CD4-positive, alpha-beta T cell (primary cell): Measurements from ENCODE around the gene CFAP161. TPM values are rescaled to one million over a fixed set of nuclear protein-coding genes. Genes with fewer than 3 reads are reported as not detected.

Experiments used
- ATAC-seq: fragments of 200-7000 bp; cut with Tn5 transposase; one replicate; pipeline ENCODE4 v1.10.0; 2022; ENCODE audit warnings: mild to moderate bottlenecking; ENCODE audit not compliant: poor library complexity
- CTCF ChIA-PET: fragments of 350-600 bp; sonication (Branson Sonifier 250); formaldehyde crosslinking; loops from one replicate; lab custom pipeline; 2021; ENCODE audit warnings: antibody characterized with exemption, inconsistent platforms; lab: Charles Lee
- POLR2A ChIA-PET: fragments of 350-600 bp; sonication (Branson Sonifier 250); formaldehyde crosslinking; loops from one replicate; lab custom pipeline; 2021; ENCODE audit warnings: antibody characterized with exemption, inconsistent platforms; lab: Charles Lee
- DNase-seq, 14 experiments: peaks; one replicate each; pipeline ENCODE4 v3.0.0-alpha.2; 2013 to 2020; ENCODE audit warnings: mixed read lengths in 2 of 14
- H3K27ac ChIP-seq, 2 donors: one replicate each; pipeline versions ENCODE4 v1.5.1 to v1.7.0; 2013; ENCODE audit warnings: low read length in 2 of 2, low read depth in 1 of 2, mild to moderate bottlenecking in 1 of 2
- H3K27me3 ChIP-seq, 2 experiments: 1 replicate in 1 of 2; 2 replicates in 1 of 2; pipeline versions ENCODE4 v1.6.1 to v1.7.0; 2013; ENCODE audit warnings: low read length in 2 of 2, control low read depth in 1 of 2, mild to moderate bottlenecking in 1 of 2, moderate library complexity in 1 of 2; ENCODE audit not compliant: insufficient read depth in 2 of 2, control insufficient read depth in 1 of 2
- H3K36me3 ChIP-seq: one replicate; pipeline ENCODE4 v1.6.1; 2013; ENCODE audit warnings: low read length, control low read depth; ENCODE audit not compliant: insufficient read depth
- H3K4me1 ChIP-seq: one replicate; pipeline ENCODE4 v1.6.1; 2013; ENCODE audit warnings: low read length, control low read depth; ENCODE audit not compliant: insufficient read depth
- H3K4me3 ChIP-seq: one replicate; pipeline ENCODE4 v1.5.1; 2013; ENCODE audit warnings: mild to moderate bottlenecking, low read length, moderate library complexity
- H3K9me3 ChIP-seq, 2 experiments: 1 replicate in 1 of 2; 2 replicates in 1 of 2; pipeline versions ENCODE4 v1.6.1 to v1.7.0; 2013; ENCODE audit warnings: low read length in 2 of 2, mild to moderate bottlenecking in 2 of 2, control low read depth in 1 of 2, moderate library complexity in 1 of 2; ENCODE audit not compliant: control insufficient read depth in 1 of 2, insufficient read depth in 1 of 2
- H3K27ac Mint-ChIP-seq: one replicate; pipeline ENCODE4 v1.8.0; 2020; ENCODE audit warnings: mixed read lengths
- H3K27me3 Mint-ChIP-seq: one replicate; pipeline ENCODE4 v1.8.0; 2021; ENCODE audit warnings: mixed read lengths
- H3K36me3 Mint-ChIP-seq: one replicate; pipeline ENCODE4 v1.8.0; 2021; ENCODE audit warnings: low read depth, mixed read lengths
- H3K4me1 Mint-ChIP-seq: one replicate; pipeline ENCODE4 v1.8.0; 2021; ENCODE audit warnings: low read depth, mixed read lengths
- H3K4me3 Mint-ChIP-seq: one replicate; pipeline ENCODE4 v1.8.0; 2020; ENCODE audit warnings: mild to moderate bottlenecking, mixed read lengths
- H3K9me3 Mint-ChIP-seq: one replicate; pipeline ENCODE4 v1.8.0; 2020; ENCODE audit warnings: mixed read lengths
- intact Hi-C, 2 experiments: fragments of 100-400 bp; cut with DNase I in 1 of 2; cut with micrococcal nuclease in 1 of 2; formaldehyde crosslinking; loops; one replicate each; pipeline versions ENCODE4 v1.15.1 to v1.9.0; 2023 to 2025; cut with DNase I, micrococcal nuclease
- total RNA-seq, 174 experiments: library from RNA in 2 of 174; stranded (reverse) in 2 of 174; gene quantifications; one replicate each; pipeline ENCODE4 v1.2.3 and lab custom pipeline; 2021 to 2026
- TF ChIP-seq, protein P1 (sequence below): fragments of 200-600 bp; IDR thresholded peaks from one replicate; pipeline ENCODE4 v1.8.0; 2022; ENCODE audit warnings: antibody characterized with exemption, mild to moderate bottlenecking

CFAP161 gene
- total RNA-seq, 2 experiments from 2014 or later = not detected

DNA sequence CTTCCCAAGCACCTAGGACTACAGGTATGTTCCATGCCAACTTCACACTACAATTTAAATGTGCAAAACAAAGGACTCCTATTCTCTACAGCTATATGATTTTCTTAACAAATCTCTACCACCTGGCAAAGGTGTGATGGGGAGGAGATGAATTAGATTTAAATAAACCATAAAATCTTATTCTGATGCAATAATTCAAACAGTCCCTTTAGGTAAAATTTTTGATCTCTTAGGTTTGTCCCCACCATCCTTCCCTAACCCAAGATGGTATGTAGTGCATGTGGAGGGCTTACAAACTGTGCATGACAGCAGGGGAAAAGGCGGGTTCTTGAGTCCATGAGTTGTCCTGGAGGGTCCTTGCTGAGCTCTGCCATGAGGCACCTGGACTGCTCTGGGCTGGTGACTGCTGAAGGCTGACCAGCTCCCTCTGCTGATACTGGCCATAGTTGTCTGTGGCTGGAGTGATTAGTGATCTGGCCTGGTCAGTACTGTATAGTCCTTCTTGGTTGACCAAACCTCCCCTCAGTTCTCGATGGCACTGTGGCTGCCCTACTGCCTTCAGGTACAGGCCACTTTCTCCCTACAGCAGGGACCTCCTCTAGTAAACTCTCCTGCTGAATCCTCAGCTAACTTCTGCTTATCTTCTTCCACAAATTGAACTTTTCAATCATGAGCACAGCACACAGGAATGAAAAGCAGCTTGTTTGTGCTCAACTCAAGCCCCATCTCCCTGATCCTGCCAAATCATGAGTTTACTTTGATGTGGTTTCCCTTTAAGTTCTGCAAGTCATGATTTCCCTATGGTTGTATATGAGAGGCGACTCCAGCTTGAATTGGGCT, 30.1 kb downstream of the CFAP161 start:
- TF ChIP-seq, protein P1, sequence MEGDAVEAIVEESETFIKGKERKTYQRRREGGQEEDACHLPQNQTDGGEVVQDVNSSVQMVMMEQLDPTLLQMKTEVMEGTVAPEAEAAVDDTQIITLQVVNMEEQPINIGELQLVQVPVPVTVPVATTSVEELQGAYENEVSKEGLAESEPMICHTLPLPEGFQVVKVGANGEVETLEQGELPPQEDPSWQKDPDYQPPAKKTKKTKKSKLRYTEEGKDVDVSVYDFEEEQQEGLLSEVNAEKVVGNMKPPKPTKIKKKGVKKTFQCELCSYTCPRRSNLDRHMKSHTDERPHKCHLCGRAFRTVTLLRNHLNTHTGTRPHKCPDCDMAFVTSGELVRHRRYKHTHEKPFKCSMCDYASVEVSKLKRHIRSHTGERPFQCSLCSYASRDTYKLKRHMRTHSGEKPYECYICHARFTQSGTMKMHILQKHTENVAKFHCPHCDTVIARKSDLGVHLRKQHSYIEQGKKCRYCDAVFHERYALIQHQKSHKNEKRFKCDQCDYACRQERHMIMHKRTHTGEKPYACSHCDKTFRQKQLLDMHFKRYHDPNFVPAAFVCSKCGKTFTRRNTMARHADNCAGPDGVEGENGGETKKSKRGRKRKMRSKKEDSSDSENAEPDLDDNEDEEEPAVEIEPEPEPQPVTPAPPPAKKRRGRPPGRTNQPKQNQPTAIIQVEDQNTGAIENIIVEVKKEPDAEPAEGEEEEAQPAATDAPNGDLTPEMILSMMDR = no peak
- Mint-ChIP-seq H3K9me3 (no peaks in the 10 kb centered on the region), H3K4me3 (no peak overlapping the region), H3K4me1 (peaks cover 20% of the 10 kb centered on the region), H3K27me3 (peaks cover 39% of the 10 kb centered on the region), H3K27ac (no peak overlapping the region), H3K36me3 (no peaks in the 10 kb centered on the region)
- ChIA-PET CTCF (no interaction called here), POLR2A (no interaction called here)
- peaks cover 20% of the 10 kb centered on the region for H3K4me1 ChIP-seq
- H3K9me3 ChIP-seq = no peaks in the 10 kb centered on the region
- no peak overlapping the region for H3K4me3 ChIP-seq
- intact Hi-C loops = no loop called here
- no peaks in the 10 kb centered on the region for H3K36me3 ChIP-seq
- H3K27me3 ChIP-seq = peaks cover 0 to 2% of the 10 kb centered on the region in 2 experiments
- no peak overlapping the region for H3K27ac ChIP-seq
- ATAC-seq (no peak), DNase-seq (no peak)

DNA sequence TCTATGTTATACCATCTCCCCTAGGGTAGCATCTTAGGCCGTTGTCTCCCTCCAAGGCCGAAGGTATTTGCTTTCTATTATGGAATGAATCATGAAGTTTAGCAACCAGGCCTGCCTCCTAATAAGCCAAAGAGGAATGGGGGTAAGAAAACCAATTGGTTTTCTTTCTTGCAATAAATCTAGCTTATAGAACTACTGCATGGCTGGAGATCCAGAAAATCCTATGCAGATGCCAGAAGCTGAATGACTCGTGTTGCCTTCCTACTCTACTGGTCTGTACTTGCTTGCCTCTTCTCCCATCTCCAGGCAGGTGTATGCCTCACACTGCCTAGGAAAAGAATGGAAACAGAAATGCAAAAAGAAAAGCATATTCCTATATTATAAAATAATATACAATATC, 31.5 kb downstream of the CFAP161 start:
- Mint-ChIP-seq H3K27me3 (peaks cover 34% of the 10 kb centered on the region), H3K4me3 (no peak overlapping the region), H3K4me1 (peaks cover 20% of the 10 kb centered on the region), H3K36me3 (no peaks in the 10 kb centered on the region), H3K27ac (no peak overlapping the region), H3K9me3 (no peaks in the 10 kb centered on the region)
- TF ChIP-seq, protein P1 = no peak
- H3K36me3 ChIP-seq = no peaks in the 10 kb centered on the region
- peaks cover 0 to 4% of the 10 kb centered on the region in 2 experiments for H3K27me3 ChIP-seq
- DNase-seq (no peak), ATAC-seq (no peak)
- H3K27ac ChIP-seq = no peak overlapping the region
- no peak overlapping the region for H3K4me3 ChIP-seq
- ChIA-PET CTCF (no interaction called here), POLR2A (no interaction called here)
- peaks cover 20% of the 10 kb centered on the region for H3K4me1 ChIP-seq
- intact Hi-C loops = no loop called here
- H3K9me3 ChIP-seq = no peaks in the 10 kb centered on the region

GRCh38 chr15:81166636-81167305, 32.7 kb downstream of the CFAP161 start:
- peaks cover 29% of the 10 kb centered on the region for H3K27me3 Mint-ChIP-seq
- no peaks in the 10 kb centered on the region for H3K36me3 Mint-ChIP-seq

More at GRCh38 chr15:81166636-81167305, 32.7 kb downstream of the CFAP161 start:
- ChIA-PET POLR2A (no interaction called here), CTCF (no interaction called here)
- no peak for DNase-seq
- Histone ChIP-seq H3K4me1 (peaks cover 8% of the 10 kb centered on the region), H3K27me3 (peaks cover 0 to 4% of the 10 kb centered on the region in 2 experiments), H3K4me3 (no peak overlapping the region), H3K27ac (no peak overlapping the region), H3K9me3 (no peaks in the 10 kb centered on the region), H3K36me3 (no peaks in the 10 kb centered on the region)
- Mint-ChIP-seq H3K4me1 (peaks cover 8% of the 10 kb centered on the region), H3K27ac (no peak overlapping the region), H3K9me3 (no peaks in the 10 kb centered on the region), H3K4me3 (no peak overlapping the region)
- intact Hi-C loops = no loop called here
- TF ChIP-seq, protein P1 = no peak
- no peak for ATAC-seq
